Effector CD4-positive, alpha-beta T cell (primary cell): ENCODE results near the gene SNPH.
"Not testable (repeated sequence)": the region's sequence is repeated elsewhere in the genome, so short reads cannot be mapped to it uniquely, and the experiment has no call there.

Experiments
- DNase-seq: peaks from one replicate; pipeline ENCODE4 v3.0.0-alpha.2; 2020
- total RNA-seq: gene quantifications from one replicate; lab custom pipeline; 2026; lab: John Stamatoyannopoulos, UW

The SNPH gene
- total RNA-seq, result 31.0 reads per million, percentile 57 among the genes with 10 or more reads in this experiment

GRCh38 chr20:1266167-1266973 is at the start of gene SNPH:
TSS of gene SNPH (plus strand) at chr20:1266294. CDS start at chr20:1296240, 29,946 bp downstream.
- peak; percentile 72 for DNase-seq

DNA sequence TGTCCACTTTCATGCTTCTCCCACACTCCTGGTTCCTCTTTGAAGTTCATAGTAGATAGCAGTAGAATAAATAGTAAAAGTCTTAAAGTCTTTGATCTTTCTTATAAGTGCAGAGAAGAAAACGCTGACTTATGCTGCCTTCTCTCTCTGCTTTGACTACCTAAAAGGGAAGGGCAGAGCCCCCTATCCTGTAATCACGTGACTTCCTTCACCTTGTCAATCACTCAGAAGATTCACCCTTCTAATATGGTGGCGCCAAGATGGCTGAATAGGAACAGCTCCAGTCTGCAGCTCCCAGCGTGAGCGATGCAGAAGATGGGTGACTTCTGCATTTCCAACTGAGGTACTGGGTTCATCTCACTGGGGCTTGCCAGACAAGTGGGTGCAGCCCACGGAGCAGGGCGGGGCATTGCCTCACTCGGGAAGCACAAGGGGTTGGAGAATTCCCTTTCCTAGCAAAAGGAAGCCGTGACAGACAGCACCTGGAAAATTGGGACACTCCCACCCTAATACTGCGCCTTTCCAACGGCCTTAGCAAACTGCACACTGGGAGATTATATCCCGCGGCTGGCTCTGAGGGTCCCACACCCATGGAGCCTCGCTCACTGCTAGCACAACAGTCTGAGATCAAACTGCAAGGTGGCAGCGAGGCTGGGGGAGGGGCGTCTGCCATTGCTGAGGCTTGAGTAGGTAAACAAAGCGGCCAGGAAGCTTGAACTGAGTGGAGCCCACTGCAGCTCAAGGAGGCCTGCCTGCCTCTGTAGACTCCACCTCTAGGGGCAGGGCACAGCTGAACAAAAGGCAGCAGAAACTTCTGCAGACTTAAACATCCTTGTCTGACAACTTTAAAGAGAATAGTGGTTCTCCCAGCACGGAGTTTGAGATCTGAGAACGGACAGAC is 49.3 kb upstream of the SNPH start:
- not testable (repeated sequence) for DNase-seq

DNA sequence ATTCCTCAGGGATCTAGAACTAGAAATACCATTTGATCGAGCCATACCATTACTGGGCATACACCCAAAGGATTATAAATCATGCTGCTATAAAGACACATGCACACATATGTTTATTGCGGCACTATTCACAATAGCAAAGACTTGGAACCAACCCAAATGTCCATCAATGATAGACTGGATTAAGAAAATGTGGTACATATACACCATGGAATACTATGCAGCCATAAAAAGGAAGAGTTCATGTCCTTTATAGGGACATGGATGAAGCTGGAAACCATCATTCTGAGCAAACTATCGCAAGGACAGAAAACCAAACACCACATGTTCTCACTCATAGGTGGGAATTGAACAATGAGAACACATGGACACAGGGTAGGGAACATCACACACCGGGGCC is 43.3 kb upstream of the SNPH start:
- DNase-seq, result not testable (repeated sequence)

DNA sequence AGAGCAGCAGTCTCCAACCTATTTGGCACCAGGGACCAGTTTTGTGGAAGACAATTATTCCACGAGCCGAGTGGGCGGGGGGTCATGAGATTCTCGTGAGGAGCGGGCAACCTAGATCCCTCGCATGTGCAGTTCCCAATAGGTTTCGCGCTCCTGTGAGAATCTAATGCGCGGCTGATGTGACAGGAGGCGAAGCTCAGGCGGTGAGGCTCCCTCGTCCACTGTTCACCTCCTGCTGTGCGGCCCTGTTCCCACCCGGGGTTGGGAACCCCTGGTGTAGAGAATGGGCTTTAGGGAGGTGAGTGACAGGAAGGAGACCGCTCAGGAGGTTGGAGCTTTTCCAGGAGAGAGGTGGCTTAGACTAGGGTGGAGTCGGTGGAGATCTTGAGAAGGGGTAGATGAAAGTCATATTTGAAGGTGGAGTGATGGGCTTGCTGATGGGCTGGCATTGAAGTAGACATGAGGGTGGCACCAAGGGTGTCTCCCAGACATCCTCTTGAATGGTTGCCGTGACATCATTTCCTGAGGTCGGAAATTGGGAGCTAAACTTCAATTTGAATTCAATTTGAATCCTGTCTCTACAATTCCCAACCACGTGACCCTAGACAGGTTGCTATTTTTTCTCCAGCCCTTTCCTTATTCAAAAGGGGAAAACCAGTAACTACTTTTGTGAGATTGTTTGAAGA is 41.7 kb upstream of the SNPH start:
- no peak for DNase-seq

DNA sequence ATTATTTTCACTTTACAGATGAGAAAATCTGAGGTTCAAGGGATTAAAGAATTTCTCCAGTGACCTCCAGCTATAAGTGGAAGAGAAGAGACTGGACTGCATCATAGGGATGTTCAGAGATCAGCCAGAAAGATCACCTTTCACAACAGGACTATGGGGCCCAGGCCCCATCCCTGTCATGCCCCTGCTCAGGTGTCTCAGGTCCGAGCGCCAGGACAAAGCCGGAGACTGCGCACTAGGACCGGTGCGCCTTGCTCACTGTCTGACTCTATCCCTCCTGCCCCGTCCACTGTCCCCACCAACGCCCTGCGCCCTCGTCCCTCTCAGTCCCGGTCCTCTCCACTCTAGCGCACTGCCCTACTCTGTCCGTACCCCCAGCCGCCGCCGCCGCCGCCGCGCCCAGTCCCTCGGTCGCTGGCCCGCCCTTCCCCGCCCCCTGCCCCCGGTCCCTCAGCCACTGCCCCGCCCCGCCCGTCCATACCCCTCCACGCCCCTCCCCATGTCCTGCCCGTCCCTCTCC is 40.8 kb upstream of the SNPH start:
- DNase-seq, result no peak

DNA sequence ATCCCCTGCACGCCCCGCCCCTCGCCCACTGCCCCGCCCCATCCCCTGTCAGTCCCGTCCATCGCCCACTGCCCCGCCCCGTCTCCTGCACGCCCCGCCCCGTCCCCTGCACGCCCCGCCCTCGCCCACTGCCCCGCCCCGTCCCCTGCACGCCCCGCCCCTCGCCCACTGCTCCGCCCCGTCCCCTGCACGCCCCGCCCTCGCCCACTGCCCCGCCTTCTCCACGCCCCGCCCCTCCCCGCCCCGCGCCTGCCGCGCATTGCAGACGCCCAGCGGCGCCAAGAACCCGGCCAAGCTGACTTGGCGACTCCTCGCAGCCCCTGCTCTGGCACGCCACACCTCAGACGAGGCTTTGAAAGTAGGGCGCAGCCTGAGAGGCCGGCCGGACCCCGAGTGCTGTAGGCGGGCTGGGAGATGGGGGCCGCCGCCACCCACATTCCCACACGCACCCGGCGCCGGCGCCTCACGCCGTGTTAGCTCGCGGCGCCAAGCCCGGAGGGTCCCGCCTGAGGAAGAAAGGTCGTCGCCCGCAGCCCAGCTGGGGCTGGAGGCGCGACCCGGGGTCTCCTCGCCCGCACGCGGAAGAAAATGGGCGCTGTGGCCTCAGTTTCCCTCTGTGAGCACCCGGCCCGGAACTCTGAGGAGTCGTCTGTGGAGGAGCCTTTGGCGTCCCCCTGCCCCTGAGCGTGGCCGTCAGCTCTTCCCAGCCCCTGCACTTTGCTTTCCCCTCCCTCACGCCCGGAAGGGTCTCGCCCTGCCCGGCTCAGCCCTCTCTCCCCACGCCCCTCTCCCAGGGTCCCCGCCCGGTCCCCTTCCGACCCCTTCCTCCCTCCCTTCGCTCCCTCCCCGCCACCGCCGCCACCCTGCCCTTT is 40.1 kb upstream of the SNPH start, which contains the start of gene RAD21L1:
RAD21L1 (plus strand) TSS at position 262 of the 872 bp plus-strand sequence. CDS start 2,410 bp downstream, outside the sequence.
- peak; percentile 77 for DNase-seq

DNA sequence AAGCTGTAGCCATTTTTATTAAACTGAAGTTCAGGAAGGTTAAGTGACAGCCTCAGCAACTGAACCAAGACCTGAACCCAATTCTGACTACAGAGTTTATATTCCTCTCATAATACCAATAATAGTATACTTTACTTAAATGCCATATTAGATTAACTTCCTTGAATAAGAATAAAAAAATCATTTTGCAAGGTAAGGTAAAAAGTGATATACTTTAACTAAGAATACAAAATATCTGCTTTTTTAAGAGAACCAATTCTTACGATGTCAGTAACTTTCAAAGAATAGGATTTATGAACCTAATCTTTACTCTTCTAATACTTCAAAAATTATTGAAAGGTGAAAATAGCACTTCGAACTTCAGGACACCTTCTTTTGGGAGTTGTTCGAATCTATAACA is 36.6 kb upstream of the SNPH start:
- DNase-seq, result no peak

GRCh38 chr20:1232286-1233111 is 33.6 kb upstream of the SNPH start:
- DNase-seq, result no peak

DNA sequence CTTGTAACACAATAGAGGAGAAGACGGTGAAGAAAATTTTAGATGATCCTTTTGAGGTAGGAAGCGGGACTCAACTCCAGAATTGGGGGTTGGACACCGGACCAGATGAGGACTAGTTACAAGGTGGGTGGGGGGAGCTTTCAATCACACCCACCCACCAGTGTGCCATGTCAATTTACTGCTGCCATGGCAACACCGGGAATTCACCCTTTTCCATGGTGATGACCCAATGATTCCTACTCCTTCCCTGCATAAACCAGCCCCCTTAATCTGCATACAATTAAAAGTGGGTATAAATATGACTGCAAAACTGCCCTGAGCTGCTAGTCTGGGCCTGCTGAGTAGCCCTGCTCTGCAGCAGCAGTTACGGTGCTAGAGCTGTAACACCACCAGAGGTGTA is 25.5 kb upstream of the SNPH start:
- DNase-seq, result no peak

DNA sequence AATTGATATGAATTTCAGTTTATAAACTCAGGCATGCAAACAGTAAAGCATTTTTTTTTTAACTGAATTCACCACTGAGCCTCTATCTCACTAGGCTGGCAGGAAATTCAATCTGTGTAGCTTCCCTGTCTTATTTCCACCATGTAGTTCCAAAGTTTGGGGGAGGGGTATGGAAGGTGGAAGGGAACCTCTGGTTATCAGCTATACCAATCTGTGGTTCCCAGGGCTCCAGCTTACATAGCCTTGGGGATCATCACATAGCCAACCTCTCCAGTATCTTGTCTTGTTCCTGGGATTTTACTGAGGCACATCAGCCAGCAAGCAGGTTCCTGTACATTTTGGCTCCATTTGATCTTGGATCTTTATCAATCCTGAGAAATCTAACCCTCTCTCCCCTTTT is 24.6 kb upstream of the SNPH start:
- no peak for DNase-seq

GRCh38 chr20:1242099-1242498 is 24.0 kb upstream of the SNPH start:
- DNase-seq, result no peak

- no peak for DNase-seq
Measured at GRCh38 chr20:1242530-1242929, 23.6 kb upstream of the SNPH start.

DNA sequence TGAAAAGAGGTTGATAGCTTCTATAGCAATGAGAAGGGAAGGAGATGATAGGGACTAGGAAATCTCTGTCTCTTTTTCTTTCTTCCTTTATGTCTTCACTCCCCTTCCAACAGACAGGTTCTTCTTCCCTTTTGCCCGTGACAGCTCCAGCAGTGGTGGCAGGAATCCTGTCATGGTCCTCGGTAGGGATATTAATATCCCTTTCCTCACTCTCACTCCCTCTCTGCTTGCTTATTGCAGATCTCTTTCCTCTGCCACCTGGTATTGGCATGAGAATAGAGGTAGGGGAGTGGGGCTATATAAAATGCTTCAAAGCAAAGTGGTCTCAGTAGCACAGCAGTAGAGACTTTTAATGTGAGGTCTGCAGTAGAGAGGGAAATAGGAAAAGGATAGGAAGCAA is 20.5 kb upstream of the SNPH start:
- no peak for DNase-seq

- DNase-seq, result no peak
Measured at GRCh38 chr20:1247689-1248088, 18.4 kb upstream of the SNPH start.

DNA sequence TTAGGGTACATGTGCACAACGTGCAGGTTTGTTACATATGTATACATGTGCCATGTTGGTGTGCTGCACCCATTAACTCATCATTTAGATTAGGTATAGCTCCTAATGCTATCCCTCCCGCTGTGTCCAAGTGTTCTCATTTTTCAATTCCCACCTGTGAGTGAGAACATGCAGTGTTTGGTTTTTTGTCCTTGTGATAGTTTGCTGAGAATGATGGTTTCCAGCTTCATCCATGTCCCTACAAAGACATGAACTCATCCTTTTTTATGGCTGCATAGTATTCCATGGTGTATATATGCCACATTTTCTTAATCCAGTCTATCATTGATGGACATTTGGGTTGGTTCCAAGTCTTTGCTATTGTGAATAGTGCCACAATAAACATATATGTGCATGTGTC is 15.8 kb upstream of the SNPH start:
- DNase-seq, result not testable (repeated sequence)

DNA sequence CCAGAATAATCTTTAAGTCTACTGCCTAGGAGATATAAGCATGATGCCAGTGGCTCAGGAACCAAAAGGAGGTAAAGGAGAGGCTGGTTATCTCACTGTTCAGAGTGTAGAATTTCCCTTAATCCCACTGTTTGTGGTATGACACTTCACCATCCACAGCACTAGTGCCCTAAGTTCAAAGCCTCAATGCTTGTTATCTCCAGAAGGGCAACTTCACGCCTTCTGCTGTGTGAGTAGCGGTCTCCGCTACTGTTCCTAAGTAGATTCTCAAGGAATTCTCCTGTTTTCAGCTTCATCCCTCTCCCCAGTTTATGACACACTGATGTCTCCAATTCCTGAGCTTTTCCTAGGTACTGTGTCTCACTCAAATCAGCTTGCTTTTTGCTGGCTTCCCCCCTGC is 13.7 kb upstream of the SNPH start:
- DNase-seq, result no peak

- DNase-seq, result no peak
Measured at GRCh38 chr20:1254254-1254653, 11.8 kb upstream of the SNPH start.

GRCh38 chr20:1255675-1256074 is 10.4 kb upstream of the SNPH start:
- no peak for DNase-seq

DNA sequence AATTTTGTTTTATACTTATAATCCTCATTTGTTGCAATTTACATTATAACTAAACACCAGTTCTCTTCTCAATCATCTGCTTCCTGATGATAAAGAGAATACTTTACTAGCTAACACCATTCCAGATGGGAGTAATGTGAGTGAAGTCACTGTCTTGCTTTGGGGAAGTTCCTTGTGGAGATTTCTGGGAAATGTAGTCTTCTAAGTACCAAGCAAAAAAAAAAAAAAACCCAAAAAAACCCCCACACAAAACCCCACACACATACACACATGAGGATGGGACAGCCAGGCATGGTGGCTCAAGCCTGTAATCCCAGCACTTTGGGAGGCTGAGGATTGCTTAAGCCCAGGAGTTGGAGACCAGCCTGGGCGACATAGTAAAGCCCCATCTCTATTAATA is 2.2 kb upstream of the SNPH start:
- no peak for DNase-seq

GRCh38 chr20:1264727-1265126 is 1.4 kb upstream of the SNPH start:
- no peak for DNase-seq
